Neural progenitor cell (in vitro differentiated cells): ENCODE results near the gene DUSP3. TPM values are rescaled to one million over a fixed set of nuclear protein-coding genes. Genes with fewer than 3 reads are reported as not detected.

Experiments used
- DNase-seq: peaks from one replicate; pipeline ENCODE4 v3.0.0-alpha.2; 2016; ENCODE audit warnings: low spot score
- H2AFZ ChIP-seq: fragments of 200-600 bp; sonication (generic); replicated peaks from 2 replicates; pipeline ENCODE4 v1.6.1; 2016; ENCODE audit warnings: antibody characterized with exemption
- H3F3A ChIP-seq: fragments of 200-600 bp; sonication (generic); 2 replicates; pipeline ENCODE4 v1.6.1; 2016; ENCODE audit warnings: antibody characterized with exemption, low read depth
- H3K27ac ChIP-seq: fragments of 200-600 bp; sonication (generic); 2 replicates; pipeline ENCODE4 v1.5.1; 2016; ENCODE audit warnings: mild to moderate bottlenecking
- H3K27me3 ChIP-seq: fragments of 200-600 bp; sonication (generic); 2 replicates; pipeline ENCODE4 v1.6.1; 2016; ENCODE audit warnings: mild to moderate bottlenecking, moderate library complexity
- H3K36me3 ChIP-seq: fragments of 200-600 bp; sonication (generic); 2 replicates; pipeline ENCODE4 v1.5.1; 2016
- H3K4me1 ChIP-seq: fragments of 200-600 bp; sonication (generic); 2 replicates; pipeline ENCODE4 v1.6.1; 2016; ENCODE audit warnings: mixed run types
- H3K4me2 ChIP-seq: fragments of 200-600 bp; sonication (generic); 2 replicates; pipeline ENCODE4 v1.6.1; 2016
- H3K4me3 ChIP-seq: fragments of 200-600 bp; sonication (generic); 2 replicates; pipeline ENCODE4 v1.5.1; 2016
- H3K79me2 ChIP-seq: fragments of 200-600 bp; sonication (generic); 2 replicates; pipeline ENCODE4 v1.6.1; 2016; ENCODE audit warnings: low read depth
- H3K9ac ChIP-seq: fragments of 200-600 bp; sonication (generic); 2 replicates; pipeline ENCODE4 v1.6.1; 2016
- H3K9me3 ChIP-seq: fragments of 200-600 bp; sonication (generic); 2 replicates; pipeline ENCODE4 v1.5.1; 2016; ENCODE audit warnings: low read depth
- H4K20me1 ChIP-seq: fragments of 200-600 bp; sonication (generic); 2 replicates; pipeline ENCODE4 v1.6.1; 2016; ENCODE audit warnings: low read depth
- H3K27ac Mint-ChIP-seq: 3 replicates; pipeline ENCODE4 v1.8.0; 2021; ENCODE audit warnings: mixed read lengths
- H3K27me3 Mint-ChIP-seq: 2 replicates; pipeline ENCODE4 v1.8.0; 2022; ENCODE audit warnings: low read depth, mild to moderate bottlenecking, inconsistent platforms, moderate library complexity, mixed read lengths; ENCODE audit not compliant: insufficient read depth
- H3K36me3 Mint-ChIP-seq: 3 replicates; pipeline ENCODE4 v1.8.0; 2021; ENCODE audit warnings: mixed read lengths
- H3K4me1 Mint-ChIP-seq: 3 replicates; pipeline ENCODE4 v1.8.0; 2021; ENCODE audit warnings: mixed read lengths
- H3K4me3 Mint-ChIP-seq: 3 replicates; pipeline ENCODE4 v1.8.0; 2021; ENCODE audit warnings: mild to moderate bottlenecking, moderate library complexity, mixed read lengths
- H3K9me3 Mint-ChIP-seq: 3 replicates; pipeline ENCODE4 v1.8.0; 2020; ENCODE audit warnings: mixed read lengths
- CTCF ChIP-seq: fragments of 200-600 bp; sonication (generic); IDR thresholded peaks from 2 replicates; pipeline ENCODE4 v1.5.1; 2017; ENCODE audit warnings: antibody characterized with exemption, mild to moderate bottlenecking
- EZH2 ChIP-seq: fragments of 200-600 bp; sonication (generic); IDR thresholded peaks from 2 replicates; pipeline ENCODE4 v1.6.1; 2017; ENCODE audit warnings: antibody characterized with exemption, mild to moderate bottlenecking, moderate library complexity
- EZH2phosphoT487 ChIP-seq: fragments of 200-600 bp; sonication (generic); IDR thresholded peaks from 2 replicates; pipeline ENCODE4 v1.6.1; 2017; ENCODE audit warnings: antibody characterized with exemption
- total RNA-seq: library from RNA; depleted of rRNA; stranded (reverse); fragments of >200 nt; gene quantifications from 2 replicates; pipeline ENCODE4 v1.2.3, GENCODE V29; 2015; ENCODE audit warnings: low replicate concordance

DUSP3 gene
- total RNA-seq, result 18.2 and 20.8 TPM in 2 replicates

GRCh38 chr17:43778337-43779144 lies at the start of gene DUSP3:
Gene DUSP3 (minus strand): TSS chr17:43778977. CDS start chr17:43778924, 53 bp downstream.
- no peak for TF ChIP-seq EZH2
- no peak for TF ChIP-seq CTCF
- TF ChIP-seq EZH2phosphoT487, result no peak
- Mint-ChIP-seq H3K4me3 (peak within 1 kb of the TSS; percentile 88), H3K9me3 (no peaks in the 10 kb centered on the region), H3K27me3 (peaks cover 4% of the 10 kb centered on the region), H3K27ac (peak within 1 kb of the TSS; percentile 93), H3K4me1 (peaks cover 9% of the 10 kb centered on the region), H3K36me3 (peaks cover 4% of the 10 kb centered on the region)
- Histone ChIP-seq H3K9ac (peak within 1 kb of the TSS; percentile 46), H3K9me3 (no peaks in the 10 kb centered on the region), H3K27ac (peak within 1 kb of the TSS; percentile 7), H3K79me2 (peaks cover 4% of the 10 kb centered on the region), H4K20me1 (peaks cover 3% of the 10 kb centered on the region), H3K36me3 (no peaks in the 10 kb centered on the region), H3K27me3 (peaks cover 37% of the 10 kb centered on the region), H3K4me2 (peak within 1 kb of the TSS; percentile 83), H3K4me3 (peak within 1 kb of the TSS; percentile 69), H3K4me1 (peaks cover 5% of the 10 kb centered on the region), H2AFZ (peak within 1 kb of the TSS; percentile 85), H3F3A (peaks cover 7% of the 10 kb centered on the region)
- peak; percentile 94 for DNase-seq

GRCh38 chr17:43827596-43827995 lies 48.8 kb upstream of the DUSP3 start:
- Mint-ChIP-seq H3K9me3 (no peaks in the 10 kb centered on the region), H3K4me1 (peaks cover 19% of the 10 kb centered on the region), H3K27ac (no peak overlapping the region), H3K27me3 (peaks cover 10% of the 10 kb centered on the region), H3K4me3 (no peak overlapping the region), H3K36me3 (peaks cover 2% of the 10 kb centered on the region)
- H3K36me3 ChIP-seq, result no peaks in the 10 kb centered on the region
- no peaks in the 10 kb centered on the region for H3K9me3 ChIP-seq
- no peaks in the 10 kb centered on the region for H3K79me2 ChIP-seq
- H3K4me1 ChIP-seq, result peaks cover 8% of the 10 kb centered on the region
- no peak overlapping the region for H3K4me3 ChIP-seq
- no peak overlapping the region for H3K4me2 ChIP-seq
- no peak overlapping the region for H3K9ac ChIP-seq
- no peaks in the 10 kb centered on the region for H4K20me1 ChIP-seq
- no peak overlapping the region for H2AFZ ChIP-seq
- DNase-seq, result no peak
- TF ChIP-seq CTCF, result no peak
- TF ChIP-seq EZH2phosphoT487, result no peak
- no peak for TF ChIP-seq EZH2
- H3F3A ChIP-seq, result peaks cover 7% of the 10 kb centered on the region
- H3K27me3 ChIP-seq, result peaks cover 15% of the 10 kb centered on the region
- H3K27ac ChIP-seq, result no peak overlapping the region

GRCh38 chr17:43826206-43826605 lies 47.4 kb upstream of the DUSP3 start:
- Histone ChIP-seq H3K27me3 (peaks cover 2% of the 10 kb centered on the region), H3K9ac (no peak overlapping the region), H3K4me1 (no peaks in the 10 kb centered on the region), H3K9me3 (no peaks in the 10 kb centered on the region), H3K4me2 (no peak overlapping the region), H3K27ac (no peak overlapping the region), H3K79me2 (no peaks in the 10 kb centered on the region), H4K20me1 (no peaks in the 10 kb centered on the region), H3K36me3 (no peaks in the 10 kb centered on the region), H3F3A (no peaks in the 10 kb centered on the region), H3K4me3 (no peak overlapping the region), H2AFZ (no peak overlapping the region)
- no peaks in the 10 kb centered on the region for H3K9me3 Mint-ChIP-seq
- no peak for DNase-seq
- peaks cover 2% of the 10 kb centered on the region for H3K36me3 Mint-ChIP-seq
- peaks cover 9% of the 10 kb centered on the region for H3K4me1 Mint-ChIP-seq
- H3K4me3 Mint-ChIP-seq, result no peak overlapping the region
- no peak overlapping the region for H3K27ac Mint-ChIP-seq
- H3K27me3 Mint-ChIP-seq, result peaks cover 8% of the 10 kb centered on the region
- no peak for TF ChIP-seq CTCF
- no peak for TF ChIP-seq EZH2
- no peak for TF ChIP-seq EZH2phosphoT487
